ENCODE measurements around the gene TAOK2. TPM values are rescaled to one million over a fixed set of nuclear protein-coding genes. Genes with fewer than 3 reads are reported as not detected.

Gene TAOK2
- total RNA-seq, 1 experiment from 2014 or later: 56.7 TPM

GRCh38 chr16:29995911-29996765, 22.5 kb downstream of the TAOK2 start, which contains the start of gene INO80E:
INO80E (plus strand) TSS chr16:29996241; CDS start chr16:29996311, 70 bp downstream.
- Histone ChIP-seq H2AFZ (ENCODE audit: low read depth, low read length, poor library complexity, severe bottlenecking) (peak within 1 kb of the TSS; percentile 64), H3K27ac (ENCODE audit: low read depth, low read length) (peak within 1 kb of the TSS; percentile 88), H3K4me2 (ENCODE audit: low read length) (peak within 1 kb of the TSS; percentile 92), H3K4me1 (ENCODE audit: control insufficient read depth in 1 of 2, insufficient read depth in 2 of 2, low read length in 2 of 2) (peaks cover 9 to 27% of the 10 kb centered on the region in 2 experiments), H3K9me3 (ENCODE audit: control insufficient read depth in 1 of 2, insufficient read depth in 1 of 2, low read depth in 1 of 2, low read length in 2 of 2) (no peaks in the 10 kb centered on the region), H3K9me2 (ENCODE audit: insufficient read depth) (no peaks in the 10 kb centered on the region), H3K79me2 (ENCODE audit: insufficient read depth, low read length) (peaks cover 11% of the 10 kb centered on the region), H4K20me1 (ENCODE audit: insufficient read depth) (no peaks in the 10 kb centered on the region), H3K9ac (ENCODE audit: low read length) (peak within 1 kb of the TSS; percentile 86), H3K36me3 (ENCODE audit: control insufficient read depth in 1 of 2, insufficient read depth in 2 of 2, low read length in 2 of 2) (peaks cover 4 to 16% of the 10 kb centered on the region in 2 experiments; a peak in 3 of 4 replicates), H3K4me3 (replicated peaks in 1 of 2; ENCODE audit: low read depth in 1 of 2, low read length in 2 of 2) (peak within 1 kb of the TSS; percentile 83 to 95), H3K27me3 (ENCODE audit: insufficient read depth, low read length) (no peaks in the 10 kb centered on the region)
- peak; percentile 90 for DNase-seq (ENCODE audit: low read depth, low spot score)
- ChIA-PET CTCF (no interaction called here), POLR2A (interaction anchor here (0.6 to 1.2 kb wide), 6 partner anchors 14 to 97 kb away, joined by 3 read pairs; partner anchors contain the start of genes ASPHD1, SEZ6L2, TAOK2 and TMEM219), RAD21 (ENCODE audit: low non-redundant PET in 1 of 2, low total read pairs in 2 of 2, uncharacterized antibody in 2 of 2, unreplicated experiment in 2 of 2) (no interaction called here)
- intact Hi-C loops (cut with micrococcal nuclease): loop anchor here (1.0 kb wide), 1 partner anchor 97 kb away; the partner anchor contains the start of gene SEZ6L2
- BruUV-seq (replicated peaks): TSS peak; percentile 50
- peak; percentile 94 for ATAC-seq
- no peak for TF ChIP-seq ZNF274 (IDR thresholded peaks at IDR 0.05; ENCODE audit: low read depth, low read length)
- TF ChIP-seq CBX3 (IDR thresholded peaks at IDR 0.05; ENCODE audit: low read depth): no peak
- peak; percentile 84; the same call in 1 of the 2 replicates for TF ChIP-seq SIN3A (IDR thresholded peaks at IDR 0.05; ENCODE audit: low read depth)
- TF ChIP-seq EGR1 (IDR thresholded peaks at IDR 0.05; ENCODE audit: low read depth): peak; percentile 90
- no peak for TF ChIP-seq FOSL1 (IDR thresholded peaks at IDR 0.05; ENCODE audit: low read depth)
- TF ChIP-seq ZFX (IDR thresholded peaks at IDR 0.05): peak; percentile 76; the same call in 1 of the 2 replicates
- TF ChIP-seq CEBPB (IDR thresholded peaks at IDR 0.05; ENCODE audit: low read depth): no peak
- no peak for TF ChIP-seq ZBTB33 (IDR thresholded peaks at IDR 0.05; ENCODE audit: extremely low read depth, insufficient replicate concordance, low read length)
- no peak; the same call in 1 of the 2 replicates for TF ChIP-seq MAX (IDR thresholded peaks at IDR 0.05)
- no peak for TF ChIP-seq CTCF (IDR thresholded peaks at IDR 0.05 in 2 of 3, conservative IDR thresholded peaks at IDR 0.05 in 1 of 3; ENCODE audit: borderline replicate concordance in 1 of 3, insufficient read depth in 1 of 3, low read depth in 2 of 3, low read length in 2 of 3)
- TF ChIP-seq SRF (IDR thresholded peaks at IDR 0.05; ENCODE audit: low read depth): no peak; the same call in 1 of the 2 replicates
- TF ChIP-seq SP1 (IDR thresholded peaks at IDR 0.05; ENCODE audit: low read depth): peak; percentile 76
- no peak for TF ChIP-seq EZH2 (IDR thresholded peaks at IDR 0.05)
- TF ChIP-seq ELF1 (IDR thresholded peaks at IDR 0.05; ENCODE audit: borderline replicate concordance, low read depth): no peak; the same call in 1 of the 2 replicates
- no peak for TF ChIP-seq RAD21 (IDR thresholded peaks at IDR 0.05; ENCODE audit: low read depth)
- TF ChIP-seq REST (IDR thresholded peaks at IDR 0.05; ENCODE audit: low read depth): no peak
- no peak for TF ChIP-seq ATF3 (IDR thresholded peaks at IDR 0.05)
- TF ChIP-seq TCF7L2 (IDR thresholded peaks at IDR 0.05; ENCODE audit: borderline replicate concordance, extremely low read depth, insufficient read depth, insufficient read length): peak; percentile 52
